ENCODE measurements around the gene ZNF789.

Gene ZNF789

GRCh38 chr7:99465421-99465768, 7.3 kb upstream of the ZNF789 start:
- Histone ChIP-seq H3K9me3 (no peaks in the 10 kb centered on the region), H3K27me3 (no peaks in the 10 kb centered on the region), H3K4me3 (ENCODE audit: low read depth, low read length) (peak overlapping the region; percentile 97), H3K4me1 (no peaks in the 10 kb centered on the region), H3K36me3 (peaks cover 34% of the 10 kb centered on the region)
- no peak for TF ChIP-seq CTCF (IDR thresholded peaks at IDR 0.05; ENCODE audit: low read depth, low read length)
- DNase-seq = no peak

GRCh38 chr7:99468336-99468918, 4.3 kb upstream of the ZNF789 start:
- peaks cover 12% of the 10 kb centered on the region for H3K36me3 ChIP-seq
- no peak for TF ChIP-seq CTCF (IDR thresholded peaks at IDR 0.05; ENCODE audit: low read depth, low read length)
- no peak for DNase-seq
- no peak overlapping the region for H3K4me3 ChIP-seq (ENCODE audit: low read depth, low read length)
- H3K4me1 ChIP-seq = no peaks in the 10 kb centered on the region
- H3K27me3 ChIP-seq = no peaks in the 10 kb centered on the region
- no peaks in the 10 kb centered on the region for H3K9me3 ChIP-seq

- no peak for TF ChIP-seq CTCF (IDR thresholded peaks at IDR 0.05; ENCODE audit: low read depth, low read length)
- DNase-seq = no peak
- no peaks in the 10 kb centered on the region for H3K27me3 ChIP-seq
- no peaks in the 10 kb centered on the region for H3K9me3 ChIP-seq
- peaks cover 4% of the 10 kb centered on the region for H3K36me3 ChIP-seq
- H3K4me3 ChIP-seq (ENCODE audit: low read depth, low read length) = no peak overlapping the region
- no peaks in the 10 kb centered on the region; the same call in 1 of the 2 replicates for H3K4me1 ChIP-seq
Measured at GRCh38 chr7:99469381-99470065, 3.2 kb upstream of the ZNF789 start.

- Histone ChIP-seq H3K9me3 (no peaks in the 10 kb centered on the region), H3K36me3 (peaks cover 6% of the 10 kb centered on the region), H3K4me3 (ENCODE audit: low read depth, low read length) (peak overlapping the region; percentile 92), H3K4me1 (no peaks in the 10 kb centered on the region; the same call in 1 of the 2 replicates), H3K27me3 (no peaks in the 10 kb centered on the region)
- no peak for TF ChIP-seq CTCF (IDR thresholded peaks at IDR 0.05; ENCODE audit: low read depth, low read length)
- DNase-seq = no peak
Measured at GRCh38 chr7:99473315-99473596, 566 bp downstream of the ZNF789 start.

GRCh38 chr7:99476107-99476506, 3.4 kb downstream of the ZNF789 start:
- no peak overlapping the region for H3K4me3 ChIP-seq (ENCODE audit: low read depth, low read length)
- DNase-seq = no peak
- H3K36me3 ChIP-seq = peaks cover 19% of the 10 kb centered on the region
- H3K27me3 ChIP-seq = no peaks in the 10 kb centered on the region
- H3K4me1 ChIP-seq = no peaks in the 10 kb centered on the region; the same call in 1 of the 2 replicates
- no peaks in the 10 kb centered on the region for H3K9me3 ChIP-seq
- TF ChIP-seq CTCF (IDR thresholded peaks at IDR 0.05; ENCODE audit: low read depth, low read length) = no peak
